ENCODE results near the gene SNAPC2. TPM values are rescaled to one million over a fixed set of nuclear protein-coding genes. Genes with fewer than 3 reads are reported as not detected.

The SNAPC2 gene
- total RNA-seq, 1 experiment from 2014 or later, result 23.2 TPM

- TF ChIP-seq ARID4B (CRISPR knock-in tag; IDR thresholded peaks at IDR 0.05; ENCODE audit: borderline replicate concordance) (peak; percentile 74; the same call in 1 of the 2 replicates), ESRRA (CRISPR knock-in tag; IDR thresholded peaks at IDR 0.05; ENCODE audit: borderline replicate concordance) (peak; percentile 96), PRRX2 (CRISPR knock-in tag; IDR thresholded peaks at IDR 0.05) (no peak), GTF2I (CRISPR knock-in tag; conservative IDR thresholded peaks at IDR 0.05) (no peak), ZNF317 (CRISPR knock-in tag; IDR thresholded peaks at IDR 0.05; ENCODE audit: borderline replicate concordance, low read depth) (no peak), FOXK1 (CRISPR knock-in tag; IDR thresholded peaks at IDR 0.05) (peak; percentile 93), SMAD3 (CRISPR knock-in tag; IDR thresholded peaks at IDR 0.05; ENCODE audit: borderline replicate concordance) (peak; percentile 29; the same call in 1 of the 2 replicates), ZBTB21 (CRISPR knock-in tag; IDR thresholded peaks at IDR 0.05; ENCODE audit: borderline replicate concordance) (no peak; the same call in 1 of the 2 replicates), HMGA2 (CRISPR knock-in tag; IDR thresholded peaks at IDR 0.05) (no peak), MXD4 (CRISPR knock-in tag; IDR thresholded peaks at IDR 0.05; ENCODE audit: borderline replicate concordance) (no peak), ATF6 (CRISPR knock-in tag; IDR thresholded peaks at IDR 0.05) (no peak), CREM (CRISPR knock-in tag; IDR thresholded peaks at IDR 0.05) (peak; percentile 14; the same call in 1 of the 2 replicates), RELA (CRISPR knock-in tag; IDR thresholded peaks at IDR 0.05; ENCODE audit: borderline replicate concordance) (peak; percentile 95; the same call in 1 of the 2 replicates), AFF4 (CRISPR knock-in tag; IDR thresholded peaks at IDR 0.05; ENCODE audit: borderline replicate concordance) (no peak)
- TF ChIP-seq, protein P1, sequence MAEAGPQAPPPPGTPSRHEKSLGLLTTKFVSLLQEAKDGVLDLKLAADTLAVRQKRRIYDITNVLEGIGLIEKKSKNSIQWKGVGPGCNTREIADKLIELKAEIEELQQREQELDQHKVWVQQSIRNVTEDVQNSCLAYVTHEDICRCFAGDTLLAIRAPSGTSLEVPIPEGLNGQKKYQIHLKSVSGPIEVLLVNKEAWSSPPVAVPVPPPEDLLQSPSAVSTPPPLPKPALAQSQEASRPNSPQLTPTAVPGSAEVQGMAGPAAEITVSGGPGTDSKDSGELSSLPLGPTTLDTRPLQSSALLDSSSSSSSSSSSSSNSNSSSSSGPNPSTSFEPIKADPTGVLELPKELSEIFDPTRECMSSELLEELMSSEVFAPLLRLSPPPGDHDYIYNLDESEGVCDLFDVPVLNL (CRISPR knock-in tag; IDR thresholded peaks at IDR 0.05; ENCODE audit: borderline replicate concordance, low read depth), result 0 out of 2 replicates have a peak, but pooled peaks have one; percentile 18
- TF ChIP-seq, protein P2, sequence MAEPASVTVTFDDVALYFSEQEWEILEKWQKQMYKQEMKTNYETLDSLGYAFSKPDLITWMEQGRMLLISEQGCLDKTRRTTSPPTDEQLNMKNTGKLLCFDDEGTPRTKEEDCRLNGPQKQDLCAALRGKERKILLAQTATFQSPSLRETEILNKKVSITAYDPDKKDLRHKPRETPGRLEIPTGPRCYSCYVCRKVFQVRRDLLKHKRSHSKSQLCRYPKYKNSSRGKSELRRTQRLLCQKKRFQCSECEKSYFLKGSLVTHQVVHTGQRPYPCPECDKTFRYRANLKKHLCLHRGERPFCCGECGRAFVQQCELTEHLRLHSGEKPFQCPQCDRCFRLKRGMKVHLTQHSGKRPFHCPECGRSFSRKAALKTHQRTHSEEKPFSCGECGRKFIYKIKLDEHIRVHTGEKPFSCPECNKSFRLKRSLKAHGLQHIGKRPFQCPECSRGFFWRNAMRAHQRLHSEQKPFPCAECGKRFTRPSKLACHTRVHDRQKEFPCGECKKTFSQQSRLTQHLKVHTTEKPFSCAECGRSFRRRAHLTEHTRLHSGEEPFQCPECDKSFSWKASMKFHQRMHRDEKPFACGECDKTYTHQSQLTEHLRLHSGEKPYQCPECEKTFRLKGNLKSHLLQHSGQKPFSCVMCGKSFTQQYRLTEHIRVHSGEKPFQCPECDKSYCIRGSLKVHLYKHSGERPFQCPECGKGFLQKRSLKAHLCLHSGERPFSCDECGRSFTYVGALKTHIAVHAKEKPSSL (CRISPR knock-in tag; conservative IDR thresholded peaks at IDR 0.05), result no peak
- TF ChIP-seq, protein P3, sequence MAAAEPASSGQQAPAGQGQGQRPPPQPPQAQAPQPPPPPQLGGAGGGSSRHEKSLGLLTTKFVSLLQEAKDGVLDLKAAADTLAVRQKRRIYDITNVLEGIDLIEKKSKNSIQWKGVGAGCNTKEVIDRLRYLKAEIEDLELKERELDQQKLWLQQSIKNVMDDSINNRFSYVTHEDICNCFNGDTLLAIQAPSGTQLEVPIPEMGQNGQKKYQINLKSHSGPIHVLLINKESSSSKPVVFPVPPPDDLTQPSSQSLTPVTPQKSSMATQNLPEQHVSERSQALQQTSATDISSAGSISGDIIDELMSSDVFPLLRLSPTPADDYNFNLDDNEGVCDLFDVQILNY (CRISPR knock-in tag; IDR thresholded peaks at IDR 0.05), result peak; percentile 83; the same call in 1 of the 2 replicates
- TF ChIP-seq, protein P4, sequence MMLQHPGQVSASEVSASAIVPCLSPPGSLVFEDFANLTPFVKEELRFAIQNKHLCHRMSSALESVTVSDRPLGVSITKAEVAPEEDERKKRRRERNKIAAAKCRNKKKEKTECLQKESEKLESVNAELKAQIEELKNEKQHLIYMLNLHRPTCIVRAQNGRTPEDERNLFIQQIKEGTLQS (CRISPR knock-in tag; conservative IDR thresholded peaks at IDR 0.05), result peak; percentile 69; the same call in 1 of the 2 replicates
- TF ChIP-seq, protein P5, sequence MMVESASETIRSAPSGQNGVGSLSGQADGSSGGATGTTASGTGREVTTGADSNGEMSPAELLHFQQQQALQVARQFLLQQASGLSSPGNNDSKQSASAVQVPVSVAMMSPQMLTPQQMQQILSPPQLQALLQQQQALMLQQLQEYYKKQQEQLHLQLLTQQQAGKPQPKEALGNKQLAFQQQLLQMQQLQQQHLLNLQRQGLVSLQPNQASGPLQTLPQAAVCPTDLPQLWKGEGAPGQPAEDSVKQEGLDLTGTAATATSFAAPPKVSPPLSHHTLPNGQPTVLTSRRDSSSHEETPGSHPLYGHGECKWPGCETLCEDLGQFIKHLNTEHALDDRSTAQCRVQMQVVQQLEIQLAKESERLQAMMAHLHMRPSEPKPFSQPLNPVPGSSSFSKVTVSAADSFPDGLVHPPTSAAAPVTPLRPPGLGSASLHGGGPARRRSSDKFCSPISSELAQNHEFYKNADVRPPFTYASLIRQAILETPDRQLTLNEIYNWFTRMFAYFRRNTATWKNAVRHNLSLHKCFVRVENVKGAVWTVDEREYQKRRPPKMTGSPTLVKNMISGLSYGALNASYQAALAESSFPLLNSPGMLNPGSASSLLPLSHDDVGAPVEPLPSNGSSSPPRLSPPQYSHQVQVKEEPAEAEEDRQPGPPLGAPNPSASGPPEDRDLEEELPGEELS (CRISPR knock-in tag; IDR thresholded peaks at IDR 0.05), result peak; percentile 92; the same call in 1 of the 2 replicates
Observed at GRCh38 chr19:7903244-7904073, 16.7 kb upstream of the SNAPC2 start, which contains the start of gene MAP2K7 (continued).

All from WTC11 (cell line).